Astrocyte of the spinal cord (primary cell): ENCODE results near the gene ZNF280D.

ENCODE experiments used
- DNase-seq: peaks from one replicate; pipeline ENCODE4 v3.0.0; 2011; ENCODE audit warnings: low read depth, low spot score
- H3K4me3 ChIP-seq: 2 replicates; pipeline ENCODE4 v1.5.1; 2011; ENCODE audit warnings: low read depth, mild to moderate bottlenecking, low read length, moderate library complexity
- in situ Hi-C: cut with HindIII; loops from 2 replicates; pipeline ENCODE4 v1.10.0; 2017; ENCODE audit warnings: low sequenced_read_pairs
- TF ChIP-seq, protein P1 (sequence below): IDR thresholded peaks from 2 replicates; pipeline ENCODE4 v1.5.1; 2012; ENCODE audit warnings: low read depth, mild to moderate bottlenecking, low read length, inconsistent platforms

The ZNF280D gene

GRCh38 chr15:56763141-56763895 lies 30.0 kb upstream of the ZNF280D start:
- TF ChIP-seq, protein P1, sequence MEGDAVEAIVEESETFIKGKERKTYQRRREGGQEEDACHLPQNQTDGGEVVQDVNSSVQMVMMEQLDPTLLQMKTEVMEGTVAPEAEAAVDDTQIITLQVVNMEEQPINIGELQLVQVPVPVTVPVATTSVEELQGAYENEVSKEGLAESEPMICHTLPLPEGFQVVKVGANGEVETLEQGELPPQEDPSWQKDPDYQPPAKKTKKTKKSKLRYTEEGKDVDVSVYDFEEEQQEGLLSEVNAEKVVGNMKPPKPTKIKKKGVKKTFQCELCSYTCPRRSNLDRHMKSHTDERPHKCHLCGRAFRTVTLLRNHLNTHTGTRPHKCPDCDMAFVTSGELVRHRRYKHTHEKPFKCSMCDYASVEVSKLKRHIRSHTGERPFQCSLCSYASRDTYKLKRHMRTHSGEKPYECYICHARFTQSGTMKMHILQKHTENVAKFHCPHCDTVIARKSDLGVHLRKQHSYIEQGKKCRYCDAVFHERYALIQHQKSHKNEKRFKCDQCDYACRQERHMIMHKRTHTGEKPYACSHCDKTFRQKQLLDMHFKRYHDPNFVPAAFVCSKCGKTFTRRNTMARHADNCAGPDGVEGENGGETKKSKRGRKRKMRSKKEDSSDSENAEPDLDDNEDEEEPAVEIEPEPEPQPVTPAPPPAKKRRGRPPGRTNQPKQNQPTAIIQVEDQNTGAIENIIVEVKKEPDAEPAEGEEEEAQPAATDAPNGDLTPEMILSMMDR, result no peak
- in situ Hi-C loops, result no loop called here
- H3K4me3 ChIP-seq, result no peak overlapping the region
- DNase-seq, result no peak

GRCh38 chr15:56760186-56760585 lies 26.9 kb upstream of the ZNF280D start:
- DNase-seq, result peak; percentile 53
- in situ Hi-C loops, result no loop called here
- TF ChIP-seq, protein P1, result no peak
- H3K4me3 ChIP-seq, result no peak overlapping the region

DNA sequence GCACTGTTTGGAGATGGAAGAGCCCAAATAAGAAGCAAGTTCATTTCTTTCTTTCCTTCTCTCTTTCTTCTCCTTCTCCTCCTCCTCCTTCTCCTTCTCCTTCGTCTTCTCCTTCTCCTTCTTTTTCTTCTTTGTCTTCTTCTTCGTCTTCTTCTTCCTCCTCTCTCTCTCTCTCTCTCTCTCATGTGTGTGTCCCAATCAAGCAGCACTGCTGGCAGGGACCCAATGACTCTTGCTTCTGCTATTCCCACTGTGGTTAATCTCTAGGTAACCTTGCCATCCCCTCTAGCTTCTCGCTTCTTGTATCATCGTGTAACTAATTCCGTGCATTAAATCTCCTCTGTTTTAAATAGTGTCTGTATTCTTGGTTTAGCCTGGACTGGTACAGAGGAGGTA lies 26.1 kb upstream of the ZNF280D start:
- in situ Hi-C loops, result no loop called here
- no peak overlapping the region for H3K4me3 ChIP-seq
- TF ChIP-seq, protein P1, result no peak
- peak; percentile 96 for DNase-seq

GRCh38 chr15:56758770-56759449 lies 25.6 kb upstream of the ZNF280D start:
- TF ChIP-seq, protein P1, result no peak
- H3K4me3 ChIP-seq, result no peak overlapping the region
- peak; percentile 72 for DNase-seq
- in situ Hi-C loops, result no loop called here

DNA sequence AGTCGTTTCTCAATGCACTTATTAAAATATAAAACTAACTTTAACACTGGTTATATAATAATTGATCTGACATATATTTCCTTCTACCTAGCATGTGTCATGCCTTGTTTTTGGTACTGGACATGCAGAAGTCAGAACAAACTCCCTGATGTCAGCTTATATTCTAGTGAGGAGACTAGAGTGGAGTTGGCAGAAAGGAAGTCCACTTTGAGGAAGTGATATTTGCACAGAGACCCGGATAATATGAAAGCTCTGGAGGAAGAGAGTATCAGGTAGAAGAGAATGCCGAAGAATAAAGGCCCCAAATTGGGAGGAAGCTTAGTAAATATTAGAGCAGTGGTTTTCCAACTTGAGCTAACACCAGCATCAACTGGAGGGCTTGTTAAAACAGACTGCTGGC lies 24.6 kb upstream of the ZNF280D start:
- TF ChIP-seq, protein P1, result no peak
- H3K4me3 ChIP-seq, result no peak overlapping the region
- DNase-seq, result no peak
- in situ Hi-C loops, result no loop called here

- in situ Hi-C loops, result no loop called here
These were observed 21.6 kb upstream of the ZNF280D start for GRCh38 chr15:56754772-56755370.

More at GRCh38 chr15:56754772-56755370, 21.6 kb upstream of the ZNF280D start:
- H3K4me3 ChIP-seq, result no peak overlapping the region
- DNase-seq, result no peak
- TF ChIP-seq, protein P1, result no peak
